GM12892 (cell line): ENCODE results near the gene MFNG.

Experiments used
- POLR2A ChIP-seq: IDR thresholded peaks from 2 replicates; pipeline ENCODE4 v1.6.1; 2011; ENCODE audit warnings: low read depth, low read length, control low read depth
- POLR2AphosphoS5 ChIP-seq: IDR thresholded peaks from 2 replicates; pipeline ENCODE4 v1.6.1; 2011; ENCODE audit warnings: low read depth, low read length, control low read depth
- TAF1 ChIP-seq: IDR thresholded peaks from 2 replicates; pipeline ENCODE4 v1.6.1; 2011; ENCODE audit warnings: low read depth, mild to moderate bottlenecking, control low read depth, low read length, borderline replicate concordance

DNA sequence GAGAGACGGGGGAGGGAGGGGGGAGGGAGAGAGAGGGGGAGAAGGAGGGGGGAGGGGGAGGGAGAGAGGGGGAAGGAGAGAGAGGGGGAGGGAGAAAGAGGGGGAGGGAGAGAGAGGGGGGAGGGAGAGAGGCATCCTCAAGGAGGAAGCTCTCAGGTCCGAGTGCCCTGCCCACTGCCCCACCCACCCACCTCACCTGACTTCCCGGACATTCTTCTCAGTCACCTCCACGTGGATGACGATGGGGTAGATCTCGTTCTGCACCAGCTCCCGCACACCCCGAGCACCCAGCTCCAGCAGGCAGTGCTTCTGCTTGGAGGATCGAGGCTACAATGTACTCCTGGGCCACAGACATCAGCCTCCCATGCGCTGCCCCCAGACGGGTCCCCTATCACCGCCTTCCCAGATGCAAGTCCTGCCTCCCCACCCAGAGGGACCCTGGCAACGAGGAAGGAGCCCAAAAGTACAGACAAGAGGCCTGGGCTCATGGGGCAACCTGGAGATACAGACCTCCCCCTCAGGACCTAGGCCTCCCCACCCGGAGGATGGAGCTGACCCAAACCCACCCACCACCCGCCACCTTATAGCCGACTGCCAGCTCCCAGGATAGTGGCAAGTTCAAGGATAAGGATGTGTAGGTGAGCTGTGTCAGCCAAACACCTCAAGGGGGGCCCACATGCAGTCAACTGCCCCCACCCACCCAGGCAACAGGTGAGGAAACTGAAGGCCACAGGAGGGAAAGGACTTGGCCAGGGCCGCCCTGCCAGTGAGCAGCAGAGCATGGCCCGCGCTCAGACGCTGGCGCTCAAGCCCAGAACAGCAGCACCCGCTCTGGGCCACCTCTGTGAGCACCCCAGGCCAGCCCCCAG is 5.6 kb upstream of the MFNG start:
- TF ChIP-seq POLR2A (no peak), POLR2AphosphoS5 (no peak), TAF1 (no peak)
